22Rv1 (cell line): ENCODE results near the gene FLRT2.

ENCODE experiments used
- ZFX ChIP-seq: fragments of 450-650 bp; IDR thresholded peaks from 2 replicates; pipeline ENCODE4 v1.6.1; 2017; ENCODE audit warnings: antibody characterized with exemption, borderline replicate concordance
- TF ChIP-seq, protein P1 (sequence below): fragments of 450-650 bp; IDR thresholded peaks from 2 replicates; pipeline ENCODE4 v1.5.1; 2017; ENCODE audit warnings: mild to moderate bottlenecking

- TF ChIP-seq, protein P1, sequence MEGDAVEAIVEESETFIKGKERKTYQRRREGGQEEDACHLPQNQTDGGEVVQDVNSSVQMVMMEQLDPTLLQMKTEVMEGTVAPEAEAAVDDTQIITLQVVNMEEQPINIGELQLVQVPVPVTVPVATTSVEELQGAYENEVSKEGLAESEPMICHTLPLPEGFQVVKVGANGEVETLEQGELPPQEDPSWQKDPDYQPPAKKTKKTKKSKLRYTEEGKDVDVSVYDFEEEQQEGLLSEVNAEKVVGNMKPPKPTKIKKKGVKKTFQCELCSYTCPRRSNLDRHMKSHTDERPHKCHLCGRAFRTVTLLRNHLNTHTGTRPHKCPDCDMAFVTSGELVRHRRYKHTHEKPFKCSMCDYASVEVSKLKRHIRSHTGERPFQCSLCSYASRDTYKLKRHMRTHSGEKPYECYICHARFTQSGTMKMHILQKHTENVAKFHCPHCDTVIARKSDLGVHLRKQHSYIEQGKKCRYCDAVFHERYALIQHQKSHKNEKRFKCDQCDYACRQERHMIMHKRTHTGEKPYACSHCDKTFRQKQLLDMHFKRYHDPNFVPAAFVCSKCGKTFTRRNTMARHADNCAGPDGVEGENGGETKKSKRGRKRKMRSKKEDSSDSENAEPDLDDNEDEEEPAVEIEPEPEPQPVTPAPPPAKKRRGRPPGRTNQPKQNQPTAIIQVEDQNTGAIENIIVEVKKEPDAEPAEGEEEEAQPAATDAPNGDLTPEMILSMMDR, result no peak
- no peak for TF ChIP-seq ZFX
These were observed 45.6 kb downstream of the FLRT2 start for GRCh38 chr14:85575617-85575898.
